Measurements from ENCODE around the gene HSD17B3.
"Not testable (repeated sequence)": the region's sequence is repeated elsewhere in the genome, so short reads cannot be mapped to it uniquely, and the experiment has no call there.

HSD17B3 gene

GRCh38 chr9:96302021-96302420 is at the start of gene HSD17B3:
Gene HSD17B3, minus strand, starts transcription at chr9:96302176. Its CDS starts 72 bp downstream, at chr9:96302104.
- no peak for DNase-seq

GRCh38 chr9:96350866-96351265 is 48.9 kb upstream of the HSD17B3 start:
- DNase-seq, result no peak

DNA sequence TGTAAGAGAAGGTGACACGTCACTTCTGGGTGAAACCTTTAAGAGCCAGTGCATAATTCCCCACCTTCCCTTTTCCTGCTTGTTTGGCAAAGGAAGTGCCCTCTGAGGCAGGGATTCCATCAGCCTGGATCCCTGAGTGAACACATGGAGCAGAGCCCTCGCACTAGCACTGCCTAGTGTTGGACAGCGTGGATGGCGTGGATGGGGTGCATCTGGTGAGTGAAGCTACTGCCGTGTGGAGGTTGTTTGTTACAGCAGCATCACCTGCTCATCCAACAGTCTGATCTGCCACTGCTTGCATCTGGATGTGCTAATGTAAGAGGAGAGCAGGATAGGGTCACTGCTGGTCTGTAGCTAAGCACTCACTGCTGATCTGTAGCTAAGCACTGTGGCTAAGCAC is 46.3 kb upstream of the HSD17B3 start:
- no peak for DNase-seq

GRCh38 chr9:96345551-96345950 is 43.6 kb upstream of the HSD17B3 start:
- no peak for DNase-seq

- no peak for DNase-seq
Observed at GRCh38 chr9:96344458-96345180, 42.6 kb upstream of the HSD17B3 start.

GRCh38 chr9:96343515-96344360 is 41.8 kb upstream of the HSD17B3 start:
- no peak for DNase-seq

- no peak for DNase-seq
Observed at GRCh38 chr9:96342571-96343245, 40.7 kb upstream of the HSD17B3 start.

- no peak for DNase-seq
Observed at GRCh38 chr9:96340707-96341106, 38.7 kb upstream of the HSD17B3 start.

- DNase-seq, result no peak
Observed at GRCh38 chr9:96338299-96338698, 36.3 kb upstream of the HSD17B3 start.

- no peak for DNase-seq
Observed at GRCh38 chr9:96333958-96334357, 32.0 kb upstream of the HSD17B3 start.

DNA sequence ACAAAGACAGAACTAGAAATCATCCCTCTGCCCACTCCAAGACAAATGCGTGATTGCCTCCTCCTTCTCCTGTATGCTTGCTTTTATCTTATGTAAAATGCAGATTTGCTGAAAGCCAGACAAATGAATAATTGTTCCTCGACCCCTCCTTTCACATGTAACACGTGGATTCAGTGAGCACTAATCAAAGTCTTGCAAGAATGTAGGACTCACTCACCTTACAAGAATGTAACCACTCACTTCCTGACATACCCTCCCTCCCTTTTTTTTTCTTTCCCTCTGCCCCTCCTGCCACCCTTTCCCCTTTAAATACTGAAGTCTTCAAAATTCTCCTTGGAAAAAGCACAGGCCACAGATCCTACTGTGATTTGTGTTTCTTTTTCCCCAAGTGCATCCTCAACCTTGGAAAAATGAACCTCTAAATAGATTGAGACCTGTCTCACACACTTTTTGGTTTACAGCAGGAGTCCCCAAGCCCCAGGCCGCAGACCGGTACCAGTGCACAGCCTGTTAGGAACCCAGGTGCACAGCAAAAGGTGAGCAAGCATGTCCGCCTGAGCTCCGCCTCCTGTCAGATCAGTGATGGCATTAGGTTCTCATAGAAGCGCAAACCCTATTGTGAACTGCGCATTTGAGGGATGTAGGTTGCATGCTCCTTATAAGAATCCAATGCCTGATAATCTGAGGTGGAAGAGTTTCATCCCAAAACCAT is 29.4 kb upstream of the HSD17B3 start:
- no peak for DNase-seq

- DNase-seq, result no peak
Observed at GRCh38 chr9:96327694-96328352, 25.8 kb upstream of the HSD17B3 start.

DNA sequence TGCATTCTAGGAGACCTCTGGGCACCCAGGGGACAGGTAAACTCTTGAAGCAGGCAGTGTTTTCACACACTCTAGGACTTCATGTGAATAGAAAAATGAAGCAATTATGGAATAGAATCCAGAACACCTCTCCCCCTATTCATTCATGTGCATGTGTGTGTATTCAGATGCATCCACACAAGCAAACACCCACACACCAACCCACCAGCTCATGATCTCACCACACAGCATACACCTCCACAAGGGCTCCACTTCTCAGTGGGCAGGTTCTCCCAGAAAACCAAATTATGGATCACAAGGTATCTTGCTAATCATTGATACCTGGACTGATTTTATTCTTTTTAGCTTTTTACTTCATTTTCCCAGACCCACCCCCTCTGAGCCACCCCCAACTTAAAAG is 21.2 kb upstream of the HSD17B3 start:
- DNase-seq, result no peak

GRCh38 chr9:96322736-96323135 is 20.8 kb upstream of the HSD17B3 start:
- DNase-seq, result not testable (repeated sequence)

- DNase-seq, result not testable (repeated sequence)
Observed at GRCh38 chr9:96322210-96322609, 20.2 kb upstream of the HSD17B3 start.

- no peak for DNase-seq
Observed at GRCh38 chr9:96321515-96321914, 19.5 kb upstream of the HSD17B3 start.

DNA sequence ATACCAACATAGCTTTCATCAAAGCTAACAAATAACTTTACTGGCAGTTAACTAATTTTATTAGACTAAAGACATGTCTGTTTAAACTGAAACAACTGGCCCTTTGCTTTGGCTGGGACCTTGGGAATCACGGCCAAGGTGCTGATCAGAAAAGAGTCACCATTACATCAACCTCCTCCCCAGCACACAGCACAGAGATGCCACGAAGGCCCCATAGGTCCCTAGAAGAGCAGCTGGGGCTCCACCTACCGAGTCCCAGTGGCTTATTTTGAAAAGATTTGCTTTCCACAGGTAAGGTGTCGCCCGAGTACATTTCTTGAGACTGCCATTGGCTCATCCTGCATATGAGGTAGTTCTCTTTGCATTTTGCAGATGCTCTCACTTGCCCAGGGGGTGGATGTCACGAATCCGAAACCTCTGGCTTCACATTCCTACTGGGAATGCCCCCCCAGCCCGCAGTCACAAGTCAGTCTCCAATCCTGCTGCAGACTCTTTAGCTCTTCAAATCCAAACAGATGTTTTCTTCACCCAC is 18.8 kb upstream of the HSD17B3 start:
- DNase-seq, result no peak

GRCh38 chr9:96318921-96319565 is 17.1 kb upstream of the HSD17B3 start:
- no peak for DNase-seq

DNA sequence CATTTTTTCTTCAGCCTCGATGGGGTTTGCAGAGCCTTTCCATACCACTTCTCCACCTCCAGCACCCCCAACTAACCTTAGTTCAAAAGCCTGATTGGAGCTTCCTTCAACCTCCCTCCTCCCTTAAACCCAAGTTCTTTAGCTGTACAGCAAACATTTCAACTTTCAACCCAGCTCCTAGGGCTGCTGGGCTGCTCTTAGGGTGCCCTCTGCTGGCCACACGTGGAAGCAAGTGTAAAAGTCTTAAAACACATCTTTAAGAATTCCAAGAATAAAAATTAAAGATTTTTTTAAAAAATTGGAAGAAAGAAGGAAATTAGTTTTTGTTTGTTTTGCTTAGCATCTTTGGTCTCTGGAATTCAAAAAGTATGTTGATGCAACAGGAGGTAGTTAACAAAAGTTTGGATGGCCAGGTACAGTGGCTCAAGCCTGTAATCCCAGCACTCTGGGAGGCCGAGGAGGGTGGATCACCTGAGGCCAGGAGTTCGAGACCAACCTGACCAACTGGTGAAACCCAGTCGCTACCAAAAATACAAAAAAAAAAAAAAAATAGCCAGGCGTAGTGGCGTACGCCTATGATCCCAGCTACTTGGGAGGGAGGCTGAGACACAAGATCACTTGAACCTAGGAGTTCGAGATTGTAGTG is 15.5 kb upstream of the HSD17B3 start:
- DNase-seq, result no peak

GRCh38 chr9:96309850-96310249 is 7.9 kb upstream of the HSD17B3 start:
- no peak for DNase-seq

- DNase-seq, result not testable (repeated sequence)
Observed at GRCh38 chr9:96306958-96307357, 5.0 kb upstream of the HSD17B3 start.

Data from NCI-H1092 (cell line).